ENCODE measurements around the gene TEX55. TPM values are rescaled to one million over a fixed set of nuclear protein-coding genes. Genes with fewer than 3 reads are reported as not detected.
"Not testable (repeated sequence)": the region's sequence is repeated elsewhere in the genome, so short reads cannot be mapped to it uniquely, and the experiment has no call there.

Gene TEX55
- total and polyA plus RNA-seq, 2 of the 4 experiments (the other 2 are of a cell fraction): not detected

- Histone ChIP-seq H2AFZ (replicated peaks; ENCODE audit: low read length, poor library complexity) (no peak overlapping the region), H3K14ac (replicated peaks; ENCODE audit: low read depth, low read length) (no peak overlapping the region), H2BK15ac (ENCODE audit: low read depth, low read length) (no peak overlapping the region), H3K27me3 (ENCODE audit: control insufficient read depth, insufficient read depth, low read length) (no peaks in the 10 kb centered on the region), H3K18ac (ENCODE audit: low read depth, low read length) (no peak overlapping the region), H2BK20ac (ENCODE audit: low read depth, low read length) (no peak overlapping the region), H2BK5ac (ENCODE audit: low read depth, low read length, poor library complexity, severe bottlenecking) (no peak overlapping the region), H3K9ac (ENCODE audit: low read depth, low read length) (no peak overlapping the region), H2BK120ac (ENCODE audit: low read depth, low read length) (no peak overlapping the region), H2AK5ac (ENCODE audit: low read depth, low read length) (no peak overlapping the region), H3K23ac (ENCODE audit: low read depth, low read length) (no peak overlapping the region), H4K5ac (ENCODE audit: low read depth, low read length) (no peak overlapping the region), H4K91ac (ENCODE audit: insufficient read depth, low read depth, low read length) (no peak overlapping the region), H3K79me1 (ENCODE audit: low read depth in 1 of 2, low read length in 2 of 2) (no peaks in the 10 kb centered on the region), H2AK9ac (replicated peaks; ENCODE audit: low read depth, low read length, poor library complexity) (no peak overlapping the region), H3K4ac (ENCODE audit: low read depth, low read length) (no peak overlapping the region), H4K20me1 (ENCODE audit: insufficient read depth, low read length) (no peaks in the 10 kb centered on the region), H3K4me2 (ENCODE audit: low read depth, low read length) (no peak overlapping the region), H3K4me3 (ENCODE audit: insufficient read depth, low read depth, low read length) (no peak overlapping the region), H3K9me1 (ENCODE audit: insufficient read depth, low read length) (no peaks in the 10 kb centered on the region), H3K56ac (ENCODE audit: extremely low read depth, insufficient read depth, low read length) (no peak overlapping the region), H3K9me3 (ENCODE audit: control insufficient read depth, insufficient read depth, low read length) (no peaks in the 10 kb centered on the region), H4K8ac (ENCODE audit: low read depth in 2 of 2, low read length in 2 of 2) (no peak overlapping the region), H3K4me1 (ENCODE audit: control insufficient read depth, insufficient read depth, low read length) (no peaks in the 10 kb centered on the region), H3K36me3 (ENCODE audit: control insufficient read depth, insufficient read depth, low read length) (no peaks in the 10 kb centered on the region), H3K27ac (ENCODE audit: insufficient read depth, low read length) (no peak overlapping the region)
- ChIA-PET CTCF (no interaction called here), POLR2A (ENCODE audit: unreplicated experiment) (interaction anchor here (0.5 kb wide), 1 partner anchor 570 kb away, joined by 8 read pairs; no protein-coding TSS in a partner anchor)
- intact Hi-C loops (cut with micrococcal nuclease) (no loop called here), in situ Hi-C loops (cut with MboI; ENCODE audit: low sequenced_read_pairs) (loop anchor here (5.0 kb wide), 1 partner anchor 222 kb away; no protein-coding TSS in a partner anchor), dilution Hi-C loops (cut with HindIII; ENCODE audit: low sequenced_read_pairs, unreplicated experiment) (no loop called here)
- no TSS peak for BruUV-seq (replicated peaks)
- 20 to 100% methylated on average over 1 of the region's 4 CpGs for whole genome bisulfite sequencing, 2 experiments (ENCODE audit: extremely low coverage in 2 of 2, insufficient read length in 1 of 2)
- TF ChIP-seq SMC3 (IDR thresholded peaks at IDR 0.05; ENCODE audit: low read depth, low read length): no peak
- no peak for TF ChIP-seq NFE2L2 (IDR thresholded peaks at IDR 0.05; ENCODE audit: low read depth, low read length)
- TF ChIP-seq MAFK (IDR thresholded peaks at IDR 0.05; ENCODE audit: low read depth, low read length): peak; percentile 67
- ATAC-seq (ENCODE audit: low read depth) (no peak), DNase-seq (no peak)
Observed at GRCh38 chr3:119104031-119104430, 41.9 kb upstream of the TEX55 start.

DNA sequence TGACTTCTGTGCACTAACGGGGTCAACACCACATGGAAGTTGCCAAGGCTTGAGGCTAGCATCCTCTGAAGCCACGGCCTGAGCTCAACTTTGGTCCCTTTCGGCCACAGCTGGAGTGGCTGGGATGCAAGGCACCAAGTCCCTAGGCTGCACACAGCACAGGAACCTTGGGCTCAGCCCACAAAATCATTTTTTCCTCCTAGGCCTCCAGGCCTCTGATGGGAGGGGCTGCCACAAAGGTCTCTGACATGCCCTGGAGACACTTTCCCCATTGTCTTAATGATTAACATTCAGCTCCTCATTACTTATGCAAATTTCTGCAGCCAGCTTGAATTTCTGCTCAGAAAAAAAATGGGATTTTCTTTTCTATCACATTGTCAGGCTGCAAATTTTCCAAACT, 27.6 kb upstream of the TEX55 start:
- H3K4me3 ChIP-seq (ENCODE audit: insufficient read depth, low read depth, low read length); intact Hi-C loops (cut with micrococcal nuclease); H3K56ac ChIP-seq (ENCODE audit: extremely low read depth, insufficient read depth, low read length); H3K79me1 ChIP-seq (ENCODE audit: low read depth in 1 of 2, low read length in 2 of 2); DNase-seq; H2AFZ ChIP-seq (replicated peaks; ENCODE audit: low read length, poor library complexity); ATAC-seq (ENCODE audit: low read depth); H3K9ac ChIP-seq (ENCODE audit: low read depth, low read length); H3K27me3 ChIP-seq (ENCODE audit: control insufficient read depth, insufficient read depth, low read length); H3K4ac ChIP-seq (ENCODE audit: low read depth, low read length); H4K8ac ChIP-seq (ENCODE audit: low read depth in 2 of 2, low read length in 2 of 2); H3K9me1 ChIP-seq (ENCODE audit: insufficient read depth, low read length); BruUV-seq (replicated peaks); H2BK120ac ChIP-seq (ENCODE audit: low read depth, low read length); H4K5ac ChIP-seq (ENCODE audit: low read depth, low read length); H2BK20ac ChIP-seq (ENCODE audit: low read depth, low read length); H3K36me3 ChIP-seq (ENCODE audit: control insufficient read depth, insufficient read depth, low read length); POLR2A ChIA-PET (ENCODE audit: unreplicated experiment); H3K27ac ChIP-seq (ENCODE audit: insufficient read depth, low read length); H3K9me3 ChIP-seq (ENCODE audit: control insufficient read depth, insufficient read depth, low read length); H2BK5ac ChIP-seq (ENCODE audit: low read depth, low read length, poor library complexity, severe bottlenecking); in situ Hi-C loops (cut with MboI; ENCODE audit: low sequenced_read_pairs); H2AK9ac ChIP-seq (replicated peaks; ENCODE audit: low read depth, low read length, poor library complexity); H4K20me1 ChIP-seq (ENCODE audit: insufficient read depth, low read length); H2BK15ac ChIP-seq (ENCODE audit: low read depth, low read length); H3K4me2 ChIP-seq (ENCODE audit: low read depth, low read length); dilution Hi-C loops (cut with HindIII; ENCODE audit: low sequenced_read_pairs, unreplicated experiment); H3K18ac ChIP-seq (ENCODE audit: low read depth, low read length); H3K23ac ChIP-seq (ENCODE audit: low read depth, low read length); CTCF ChIA-PET; H2AK5ac ChIP-seq (ENCODE audit: low read depth, low read length); H4K91ac ChIP-seq (ENCODE audit: insufficient read depth, low read depth, low read length); H3K14ac ChIP-seq (replicated peaks; ENCODE audit: low read depth, low read length); H3K4me1 ChIP-seq (ENCODE audit: control insufficient read depth, insufficient read depth, low read length): not testable (repeated sequence)
- WGBS, 2 experiments (ENCODE audit: extremely low coverage in 2 of 2, insufficient read length in 1 of 2): 6% methylated on average over 2 of the region's 3 CpGs; no CpG with 5 or more reads in 1 of the 2 experiments

Measured in IMR-90 (cell line).